GM15510 (cell line): ENCODE measurements around the gene NUDT13.

Experiments used
- POLR2A ChIP-seq: IDR thresholded peaks from 3 replicates; pipeline ENCODE4 v1.6.1; 2011; ENCODE audit warnings: borderline replicate concordance; ENCODE audit not compliant: insufficient read length; ENCODE audit errors: extremely low read depth

Gene NUDT13

GRCh38 chr10:73131301-73131700, 21.0 kb downstream of the NUDT13 start:
- no peak for TF ChIP-seq POLR2A

GRCh38 chr10:73131913-73132686, 21.8 kb downstream of the NUDT13 start:
- no peak for TF ChIP-seq POLR2A

- TF ChIP-seq POLR2A: no peak
Observed at GRCh38 chr10:73134727-73135126, 24.5 kb downstream of the NUDT13 start.

GRCh38 chr10:73136627-73137026, 26.4 kb downstream of the NUDT13 start:
- TF ChIP-seq POLR2A: no peak

- TF ChIP-seq POLR2A: no peak
Observed at GRCh38 chr10:73139251-73139650, 29.0 kb downstream of the NUDT13 start.

GRCh38 chr10:73141603-73142002, 31.3 kb downstream of the NUDT13 start:
- no peak for TF ChIP-seq POLR2A

GRCh38 chr10:73152009-73152408, 41.8 kb downstream of the NUDT13 start:
- no peak for TF ChIP-seq POLR2A

GRCh38 chr10:73156054-73156453, 45.8 kb downstream of the NUDT13 start:
- TF ChIP-seq POLR2A: no peak

- no peak for TF ChIP-seq POLR2A
Observed at GRCh38 chr10:73159038-73159648, 48.9 kb downstream of the NUDT13 start.

GRCh38 chr10:73161079-73161478, 50.8 kb downstream of the NUDT13 start:
- TF ChIP-seq POLR2A: no peak

GRCh38 chr10:73161662-73162061, 51.4 kb downstream of the NUDT13 start:
- TF ChIP-seq POLR2A: no peak

- TF ChIP-seq POLR2A: no peak
Observed at GRCh38 chr10:73163096-73163495, 52.8 kb downstream of the NUDT13 start.

- no peak for TF ChIP-seq POLR2A
Observed at GRCh38 chr10:73166972-73167371, 56.7 kb downstream of the NUDT13 start.

- TF ChIP-seq POLR2A: no peak
Observed at GRCh38 chr10:73167458-73167782, 57.2 kb downstream of the NUDT13 start.

- peak; percentile 95 for TF ChIP-seq POLR2A
Observed at GRCh38 chr10:73167783-73168464, 57.7 kb downstream of the NUDT13 start, which contains the start of the genes ECD and FAM149B1. TSS of gene ECD (minus strand) at chr10:73168008. CDS start at chr10:73163937, 4,071 bp downstream. TSS of gene FAM149B1 (plus strand) at chr10:73168119. CDS start at chr10:73168340, 221 bp downstream.

GRCh38 chr10:73168465-73168803, 58.2 kb downstream of the NUDT13 start:
- no peak for TF ChIP-seq POLR2A
